HG02623 (cell line): ENCODE measurements around the gene SYS1.
"Not testable (repeated sequence)": the region's sequence is repeated elsewhere in the genome, so short reads cannot be mapped to it uniquely, and the experiment has no call there.

ENCODE experiments used
- ATAC-seq: cut with Tn5 transposase; IDR thresholded peaks from one replicate; pipeline ENCODE4 v1.9.1; 2021; ENCODE audit warnings: moderate library complexity; ENCODE audit not compliant: unreplicated experiment

SYS1 gene

DNA sequence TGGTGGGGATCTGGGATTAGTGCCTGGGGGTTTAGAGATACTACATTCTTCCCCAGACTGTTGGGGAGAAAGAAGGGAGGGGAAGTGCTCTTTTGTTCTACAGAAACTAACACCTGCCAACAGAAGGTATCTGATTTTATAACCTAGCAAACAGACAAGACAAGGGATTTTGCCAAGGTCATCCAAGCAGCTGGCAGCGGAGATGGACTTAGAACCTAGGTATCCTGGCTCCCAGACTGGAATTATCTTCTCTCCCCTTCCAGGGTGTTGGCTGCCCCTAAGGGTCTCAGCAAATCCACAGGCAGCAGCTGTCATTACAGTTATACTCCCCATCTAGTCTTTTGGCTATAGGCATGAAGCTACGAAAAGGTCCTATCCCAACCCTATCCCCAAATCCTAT, 23.2 kb upstream of the SYS1 start:
- no peak for ATAC-seq

DNA sequence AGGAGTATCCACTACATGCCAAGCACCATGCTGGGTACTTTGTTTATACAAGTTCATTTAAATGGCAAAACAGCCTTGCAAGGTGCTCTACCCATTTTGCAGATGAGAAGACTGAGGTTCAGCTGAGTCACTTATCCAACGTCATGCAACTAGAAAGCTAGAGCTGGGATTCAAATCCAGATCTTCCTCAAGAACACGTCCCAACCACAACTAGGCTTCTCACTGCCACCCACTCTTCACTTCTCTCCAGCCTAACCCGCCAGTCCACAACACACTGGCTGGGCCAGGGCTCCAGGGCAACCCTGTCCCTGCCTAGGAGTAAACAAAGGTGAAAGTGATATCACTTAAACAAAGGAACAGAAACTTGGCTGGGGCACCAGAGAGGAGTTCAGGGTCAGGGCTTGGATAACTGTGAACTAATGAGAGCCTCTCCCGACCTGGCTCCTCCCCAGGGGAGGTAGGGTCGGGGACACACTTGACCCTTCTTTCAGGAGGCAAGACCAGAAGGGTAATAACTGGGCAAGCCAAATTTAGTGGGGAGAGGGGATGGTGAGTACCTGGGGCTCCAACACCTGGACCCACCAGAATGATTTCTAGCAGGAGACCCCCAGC, 22.6 kb upstream of the SYS1 start:
- ATAC-seq = no peak

DNA sequence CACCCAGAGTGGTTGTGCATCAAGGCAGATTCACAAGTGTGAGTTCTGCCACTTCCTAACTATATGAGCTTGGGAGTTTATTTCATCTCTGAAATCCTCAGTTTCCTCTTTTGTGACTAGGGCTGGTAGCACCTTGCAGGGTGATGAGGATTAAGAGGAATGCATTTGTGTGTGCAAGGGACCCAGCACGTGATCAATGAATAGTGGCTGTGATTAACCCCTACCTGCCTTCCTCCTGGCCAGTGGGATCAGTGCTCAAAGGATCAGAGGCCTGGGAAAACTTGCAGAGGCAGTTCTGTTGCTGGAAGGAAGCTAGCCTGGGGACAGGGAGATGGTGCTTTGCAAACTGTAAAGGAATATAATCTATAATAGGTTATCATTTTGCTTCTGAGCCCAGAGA, 22.0 kb upstream of the SYS1 start:
- no peak for ATAC-seq

DNA sequence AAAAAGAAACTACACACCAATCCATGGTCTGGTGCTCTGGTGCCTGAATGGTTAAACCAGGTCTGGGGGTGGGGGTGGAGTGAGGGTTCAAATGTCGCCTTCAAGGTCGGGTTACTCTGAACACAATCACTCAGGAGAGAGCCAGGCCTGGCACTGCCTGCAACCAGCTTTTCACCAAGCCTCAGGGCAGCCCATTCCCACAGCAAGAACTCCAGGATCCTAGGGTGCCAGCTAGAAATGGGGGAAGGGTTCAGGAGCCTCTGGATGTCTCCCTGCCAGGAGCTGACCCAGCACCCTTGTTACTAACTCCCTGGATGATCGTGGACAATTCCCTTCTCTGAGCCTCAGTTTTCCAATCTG, 21.4 kb upstream of the SYS1 start:
- no peak for ATAC-seq

DNA sequence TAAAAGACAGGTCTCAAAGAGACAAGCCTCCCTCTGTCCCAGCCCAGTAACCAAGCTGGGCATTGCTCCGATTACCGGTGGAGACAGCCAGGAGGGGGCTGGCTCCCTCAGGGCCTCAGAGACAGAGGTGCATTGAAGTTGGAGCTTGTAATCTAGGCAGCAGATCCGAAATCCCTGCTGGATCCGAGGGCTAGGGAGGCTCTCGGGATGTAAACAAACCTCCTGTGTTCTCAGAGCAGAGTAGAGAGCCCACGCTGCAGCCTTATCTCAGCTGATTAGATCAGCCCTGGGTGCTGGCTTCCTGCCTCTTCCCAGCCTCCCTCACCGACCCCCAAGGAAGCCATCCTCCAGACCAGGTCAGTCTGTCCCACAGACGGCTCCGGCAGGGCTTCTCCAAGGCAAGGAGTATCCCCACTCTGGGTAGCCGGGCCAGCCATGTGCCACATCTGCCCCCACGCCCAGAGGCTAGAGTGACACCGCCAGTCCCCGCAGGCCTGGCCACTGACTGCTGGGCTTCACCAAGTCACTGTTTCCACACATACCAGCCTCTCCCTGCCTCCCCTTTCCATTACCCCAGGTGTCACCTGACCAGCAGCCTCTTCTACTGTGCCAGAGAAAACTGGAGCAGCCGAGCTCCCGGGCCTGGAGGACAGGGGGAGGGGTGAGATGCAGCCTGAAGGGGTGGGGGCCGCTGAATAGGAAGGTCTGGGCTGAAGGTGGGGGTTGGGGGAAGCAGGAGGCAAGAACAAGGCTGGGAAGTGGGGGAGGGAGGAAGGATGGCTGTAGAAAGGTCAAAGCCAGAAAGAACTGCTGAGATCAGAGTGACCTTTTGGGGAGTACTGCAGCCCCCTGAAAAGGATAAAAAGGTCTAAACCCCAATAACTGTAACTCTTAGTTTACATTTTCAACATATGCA, 20.8 kb upstream of the SYS1 start:
- ATAC-seq = no peak

DNA sequence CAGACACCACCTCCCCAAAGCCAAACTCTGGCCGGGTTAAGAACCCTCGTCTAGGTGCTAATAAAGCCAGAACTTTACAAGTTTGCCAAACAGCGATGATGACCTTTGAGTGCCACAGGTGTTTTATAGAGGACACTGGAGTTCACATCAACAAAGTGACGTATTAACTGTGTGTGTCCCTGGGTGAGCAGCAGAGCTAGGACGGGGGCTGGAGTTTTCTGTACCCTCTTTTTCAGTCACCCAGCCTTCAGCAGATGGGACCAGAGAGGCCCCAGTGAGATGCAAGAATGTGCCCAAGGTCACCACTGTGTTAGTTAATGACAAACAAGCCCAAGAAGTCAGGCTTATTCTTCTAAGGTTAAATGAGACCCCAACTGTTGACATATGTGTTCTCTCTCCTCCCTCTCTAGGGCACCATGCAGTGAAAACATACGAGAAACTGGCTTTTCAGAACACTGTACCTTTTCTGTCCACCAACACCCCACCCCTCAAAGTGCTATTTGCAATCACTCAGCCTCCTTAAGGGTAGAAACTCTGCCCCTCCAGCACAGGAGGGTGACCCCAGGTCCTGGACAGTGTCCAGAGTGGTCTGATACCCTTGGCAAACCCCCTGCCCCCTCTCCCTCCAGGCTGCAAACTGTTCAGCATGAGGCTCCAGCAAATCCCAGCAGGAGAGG, 20.0 kb upstream of the SYS1 start:
- ATAC-seq = no peak

DNA sequence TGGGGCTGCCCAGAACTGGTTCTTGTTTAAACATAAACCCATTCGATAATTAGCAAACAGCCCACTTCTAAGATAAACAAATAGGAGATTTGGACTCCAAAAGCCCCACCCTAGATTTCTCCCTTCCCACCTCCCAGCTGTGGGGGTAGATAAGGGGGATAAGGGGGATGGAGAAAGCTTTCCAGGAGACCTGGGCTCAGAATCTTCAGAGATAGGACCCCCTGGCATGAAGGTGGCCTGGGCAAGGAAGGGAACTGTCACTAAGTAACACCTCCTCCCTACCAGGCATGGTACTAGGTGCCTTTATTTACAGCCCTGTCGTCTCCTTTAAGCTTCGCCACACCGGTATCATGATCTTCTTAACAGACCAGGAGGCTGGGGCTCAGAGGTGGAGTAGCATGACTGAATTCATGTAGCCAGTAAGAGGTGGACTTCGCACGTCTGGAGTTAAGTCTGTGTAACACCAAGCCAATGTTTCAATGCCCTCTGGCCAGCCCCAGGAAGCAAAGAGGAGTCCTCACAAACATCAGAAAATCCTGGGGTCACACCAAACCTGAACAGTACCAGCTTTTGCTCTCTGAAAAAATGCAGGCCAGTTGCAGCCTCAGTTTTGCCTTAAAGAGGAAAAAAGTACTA, 19.3 kb upstream of the SYS1 start:
- no peak for ATAC-seq

DNA sequence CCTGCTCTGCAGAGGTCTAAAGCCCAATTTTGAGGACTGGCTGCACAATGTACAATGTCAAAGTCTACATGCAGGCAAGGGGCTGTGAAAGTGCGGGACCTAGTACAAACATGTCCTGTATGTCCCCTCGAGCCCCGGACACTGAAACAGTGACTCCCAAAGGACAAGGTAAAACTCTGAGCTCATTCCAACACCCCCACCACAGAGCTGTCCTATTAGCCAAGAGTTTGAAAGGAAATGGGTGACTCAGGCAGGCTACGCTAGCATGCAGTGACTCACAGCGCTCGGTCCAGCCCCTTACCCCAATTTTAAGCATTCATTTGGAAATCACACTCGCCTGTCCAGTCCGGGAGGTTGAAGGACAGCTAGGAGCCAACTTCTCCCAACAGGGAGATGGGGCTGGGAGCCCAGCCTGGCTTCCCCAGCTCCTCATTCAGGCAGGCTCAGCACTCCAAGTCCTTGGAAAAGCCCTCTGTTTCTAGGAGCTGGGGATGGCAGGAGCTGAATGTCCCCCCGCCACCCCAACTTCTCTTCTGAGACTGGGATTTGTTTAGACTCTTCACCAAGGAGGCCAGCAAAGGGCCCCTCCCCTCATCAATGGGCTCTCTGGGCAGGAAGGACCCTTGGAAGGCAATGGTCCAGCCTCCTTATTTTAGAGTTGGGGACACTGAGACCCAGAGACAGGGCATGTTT, 18.6 kb upstream of the SYS1 start:
- ATAC-seq = no peak

DNA sequence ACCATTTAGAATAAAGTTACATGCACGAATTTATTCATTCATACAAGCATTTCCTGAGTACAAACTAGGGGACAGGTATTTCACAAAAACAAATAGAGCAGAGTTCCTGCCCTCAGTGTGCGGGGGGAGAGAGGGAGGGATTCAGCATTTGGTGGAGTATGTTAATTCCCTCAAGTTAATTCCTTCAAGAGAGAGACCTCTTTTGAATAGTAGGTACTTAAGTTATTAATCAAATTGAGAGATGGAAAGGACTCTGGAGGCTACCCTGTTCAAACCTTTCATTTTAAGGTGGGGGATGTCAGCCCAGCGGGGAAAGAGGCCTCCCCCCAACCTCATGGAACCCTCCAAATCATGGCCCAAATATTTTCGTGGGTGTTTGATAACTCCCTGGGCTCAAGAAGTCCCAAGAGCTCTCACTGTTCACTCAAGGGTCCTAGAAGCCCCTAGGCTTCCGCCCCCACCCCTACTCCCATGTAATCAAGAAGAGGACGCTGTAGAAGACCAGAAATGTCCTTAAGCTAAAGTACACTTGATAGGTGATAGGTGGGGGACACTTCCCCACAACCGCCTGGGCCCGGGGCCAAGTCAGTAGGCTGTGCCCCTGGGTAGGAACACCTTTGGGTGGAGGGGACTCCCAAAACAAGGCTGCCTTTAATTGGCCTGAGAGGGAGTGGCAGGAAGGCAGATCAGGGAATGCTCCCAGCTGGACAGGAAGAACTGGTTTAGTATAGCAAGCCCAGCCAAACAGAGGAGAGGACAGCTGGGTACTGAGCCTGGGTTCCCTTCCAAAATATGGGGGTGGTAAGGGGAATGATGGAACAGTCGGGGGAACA, 17.6 kb upstream of the SYS1 start:
- ATAC-seq = no peak

DNA sequence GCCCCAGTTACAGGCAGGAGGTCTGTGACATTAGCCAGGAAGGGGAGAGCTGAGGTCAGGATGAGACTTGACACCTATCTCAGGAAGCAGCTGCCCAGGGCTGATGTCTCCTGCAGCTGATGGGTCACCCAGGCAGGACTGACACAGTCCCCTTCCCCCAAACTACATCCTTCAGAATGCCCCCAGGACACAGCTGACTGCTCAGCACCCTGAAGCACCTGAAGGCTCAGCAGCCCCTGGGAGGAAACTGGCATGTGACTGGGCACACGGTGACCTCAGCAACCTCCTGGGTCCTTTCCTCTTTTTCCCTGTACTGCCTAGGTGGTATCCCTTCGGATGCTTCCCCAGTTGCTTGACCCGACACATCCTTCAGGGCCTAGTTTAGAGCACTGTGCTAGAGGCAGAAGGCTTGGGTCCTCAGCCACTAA, 16.7 kb upstream of the SYS1 start:
- ATAC-seq = no peak

DNA sequence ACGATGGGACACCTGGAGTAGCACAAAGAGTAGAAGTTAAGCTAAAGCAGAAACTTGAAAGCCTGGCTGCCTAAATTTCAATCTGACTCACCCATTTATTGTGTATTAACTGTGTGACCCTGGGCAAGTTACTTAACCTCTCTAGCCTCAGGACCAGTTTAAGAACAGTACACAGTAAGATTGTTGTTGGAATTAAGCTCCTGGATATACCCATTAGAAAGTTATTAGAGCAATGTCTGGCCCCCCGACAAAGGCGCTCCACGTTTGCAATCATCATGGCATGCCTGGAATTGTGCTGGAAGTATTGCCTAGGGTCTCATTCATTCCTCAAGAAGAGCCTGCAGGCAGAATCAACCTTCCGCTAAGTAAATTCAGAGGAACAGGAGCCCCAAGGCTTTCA, 16.1 kb upstream of the SYS1 start:
- ATAC-seq = no peak

DNA sequence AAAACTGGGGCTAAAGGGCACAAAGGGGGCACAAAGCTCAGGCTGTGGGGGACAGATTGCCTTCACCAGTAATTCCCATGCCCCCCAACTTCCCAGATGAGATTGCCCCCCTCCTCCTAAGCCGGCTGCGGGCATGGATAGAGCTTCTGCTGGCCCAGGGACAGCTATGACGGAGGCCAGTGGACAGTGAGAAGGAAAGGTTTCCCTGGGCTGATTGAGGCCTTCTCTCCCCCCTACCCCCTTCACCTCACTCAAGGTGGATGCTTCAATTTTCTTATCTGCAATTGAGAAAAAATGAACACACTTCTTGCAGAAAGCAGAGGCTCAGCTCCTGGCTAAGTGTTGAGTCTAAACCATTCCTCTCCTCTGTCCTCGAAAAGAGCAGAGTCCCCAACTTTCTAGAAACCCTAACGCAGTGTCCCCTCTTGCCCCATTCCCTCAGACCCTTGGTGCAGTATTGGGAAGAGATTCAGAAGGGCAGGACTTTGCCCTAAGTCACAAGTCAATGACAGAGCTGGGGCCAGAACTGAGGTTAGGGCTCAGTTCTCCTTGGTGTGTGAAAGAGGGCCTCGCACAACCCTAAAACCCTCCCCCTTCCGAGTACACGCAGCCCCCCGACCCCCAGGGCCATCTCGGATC, 15.5 kb upstream of the SYS1 start:
- no peak for ATAC-seq

DNA sequence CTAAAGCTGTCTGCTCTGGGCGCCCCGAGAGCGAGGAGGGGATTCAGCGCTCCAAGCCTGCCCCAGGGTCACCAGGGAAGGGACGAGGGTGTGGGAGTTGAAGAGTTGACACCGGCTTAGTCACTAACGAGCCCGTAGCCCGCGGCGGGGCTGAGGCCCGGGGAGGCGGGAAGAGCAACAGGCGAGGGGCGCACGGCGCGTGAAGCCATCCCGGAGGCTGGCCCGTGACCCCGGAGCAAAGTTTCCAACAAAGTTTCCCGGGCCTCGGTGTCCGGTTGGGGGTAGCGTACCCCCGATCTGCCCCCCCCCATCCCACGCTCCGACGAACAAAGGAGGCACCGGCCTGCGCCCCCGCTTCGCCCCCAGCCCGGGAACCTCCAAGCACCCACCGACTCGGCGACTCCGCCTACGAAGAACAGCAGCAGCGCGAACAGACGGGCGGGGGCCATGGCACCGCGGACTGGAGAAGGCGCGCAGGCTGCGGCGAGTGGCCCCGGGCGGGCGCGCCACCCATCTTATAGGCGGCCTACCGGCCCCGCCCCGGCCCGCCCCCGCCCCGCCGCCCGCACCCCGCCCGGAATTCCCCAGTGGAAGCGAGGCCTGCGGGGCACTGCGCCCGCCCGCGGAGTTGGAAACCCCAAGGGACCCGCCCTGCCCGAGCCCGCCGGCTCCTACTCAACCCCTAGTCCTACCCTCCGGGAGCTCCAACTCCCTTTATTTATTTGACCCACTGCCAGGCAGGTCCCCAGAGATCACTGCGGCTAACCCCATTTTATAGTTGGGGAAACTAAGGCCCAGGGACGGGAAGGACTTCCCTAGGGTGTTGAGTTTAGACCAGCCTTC, 14.8 kb upstream of the SYS1 start, which contains the start of gene SDC4:
SDC4 (minus strand) TSS at position 489 of the 843 bp plus-strand sequence; CDS start at position 449, 40 bp downstream.
- ATAC-seq = no peak

DNA sequence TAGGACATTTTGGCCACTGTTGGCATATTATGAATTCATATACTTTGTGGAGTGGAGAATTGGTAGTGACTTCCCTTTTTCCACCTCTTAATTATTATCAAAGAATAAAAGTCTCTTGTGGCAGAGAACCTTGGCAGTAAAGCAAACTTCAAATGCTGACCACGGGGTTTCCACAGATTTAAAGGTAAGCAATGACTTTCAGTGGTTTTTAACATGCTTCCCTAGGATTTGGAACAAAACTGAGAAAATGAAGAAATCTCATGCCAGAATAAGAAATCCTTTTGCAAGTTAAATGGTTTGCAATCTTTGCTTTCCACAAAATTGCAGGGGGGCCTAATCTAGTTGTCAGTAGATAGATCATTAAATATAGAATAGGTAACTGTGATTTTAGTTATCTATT, 12.7 kb upstream of the SYS1 start:
- no peak for ATAC-seq

DNA sequence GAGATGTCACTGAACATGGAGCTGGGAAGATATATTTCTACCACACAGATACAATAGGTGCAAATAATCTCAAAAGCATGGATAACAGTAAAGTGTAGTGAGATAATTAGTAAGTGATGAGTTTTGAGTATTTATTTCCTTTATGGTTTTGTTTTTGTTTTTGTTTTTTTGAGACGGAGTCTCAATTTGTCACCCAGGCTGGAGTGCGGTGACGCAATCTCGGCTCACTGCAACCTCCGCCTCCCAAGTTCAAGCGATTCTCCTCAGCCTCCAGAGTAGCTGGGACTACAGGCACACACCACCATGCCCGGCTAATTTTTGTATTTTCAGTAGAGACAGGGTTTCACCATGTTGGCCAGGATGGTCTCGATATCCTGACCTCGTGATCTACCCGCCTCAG, 12.2 kb upstream of the SYS1 start:
- ATAC-seq = not testable (repeated sequence)

DNA sequence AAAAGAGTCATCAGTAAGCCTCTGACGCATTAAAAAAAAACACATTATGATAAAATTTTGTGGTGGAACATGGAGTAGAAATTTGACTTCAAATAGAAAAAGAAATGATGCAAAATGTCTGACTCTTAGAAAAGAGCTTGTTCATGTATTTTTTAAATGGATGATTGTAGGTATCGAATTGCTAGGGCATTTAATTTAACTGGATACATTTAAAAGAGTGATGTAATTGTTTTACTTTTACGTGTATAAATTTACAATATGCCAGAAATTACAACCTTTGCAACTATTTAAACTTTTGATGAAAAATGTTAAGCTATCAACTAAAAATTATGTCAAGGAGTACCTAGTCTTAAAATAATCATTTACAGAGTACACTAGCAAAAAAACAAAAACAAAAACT, 10.2 kb upstream of the SYS1 start:
- ATAC-seq = no peak

DNA sequence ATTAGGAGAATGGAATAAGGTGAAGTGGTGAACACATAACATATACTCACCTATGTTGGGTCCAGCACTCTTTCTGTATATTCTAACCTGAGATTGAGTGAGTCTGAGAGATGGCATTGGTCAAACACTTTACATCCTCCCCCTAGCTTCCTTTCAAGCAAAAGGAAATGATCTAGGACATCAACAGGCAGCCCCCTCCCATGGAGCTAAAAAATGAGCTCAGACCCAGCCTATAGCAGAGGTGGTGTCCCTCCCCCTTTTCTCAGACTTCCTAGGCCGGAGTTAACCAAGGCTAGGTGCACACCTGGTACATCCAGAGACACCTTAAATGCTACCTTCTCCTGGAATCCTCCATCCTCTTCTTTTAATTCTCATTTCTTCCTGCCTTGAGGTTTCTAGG, 9.2 kb upstream of the SYS1 start:
- ATAC-seq = no peak

DNA sequence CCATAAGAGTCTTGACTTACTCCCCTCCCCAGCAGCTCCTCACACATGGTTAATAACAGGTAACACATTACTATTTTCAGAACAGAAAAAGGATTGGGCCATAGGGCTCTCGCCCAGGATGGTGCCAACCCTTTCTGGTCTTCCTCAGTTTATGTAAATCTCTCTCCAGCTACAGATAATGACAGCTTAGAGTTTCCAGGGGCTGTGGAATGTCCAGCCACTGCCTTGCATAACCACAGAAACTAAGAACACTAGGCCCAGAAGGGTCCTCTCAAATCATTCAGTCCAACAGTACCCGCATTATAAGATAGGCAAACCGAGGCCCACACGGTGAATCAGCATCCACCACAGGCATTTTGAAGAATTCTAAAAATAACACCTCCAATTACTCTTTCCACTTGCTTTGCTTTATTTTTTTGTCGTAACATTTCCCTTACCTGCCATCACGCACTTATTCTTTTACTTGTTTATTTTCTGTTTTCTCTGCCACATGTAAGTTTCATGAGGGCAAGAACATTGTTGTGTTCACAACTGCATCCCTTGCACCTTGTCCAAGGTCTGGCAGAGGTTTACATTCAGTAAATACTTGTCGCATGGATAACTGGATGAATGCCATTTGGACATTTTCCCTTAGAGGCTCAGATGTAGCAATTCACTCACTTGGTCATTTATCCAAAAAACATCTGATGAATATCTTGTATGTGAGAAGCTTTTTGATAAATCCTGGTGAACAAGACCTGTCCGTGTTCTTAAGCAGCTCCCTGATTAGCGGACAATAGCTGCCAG, 8.3 kb upstream of the SYS1 start:
- no peak for ATAC-seq
